Measurements from ENCODE around the gene ITPRIPL2. TPM values are rescaled to one million over a fixed set of nuclear protein-coding genes. Genes with fewer than 3 reads are reported as not detected.
A peak's percentile ranks its signal among the peaks of the same experiment; 100 is the strongest.

The ITPRIPL2 gene
- polyA plus RNA-seq (ENCODE audit: insufficient read length in 12 of 12): 10 to 100 TPM in 11 of 12 donors, not detected in 1; 17.7 to 32.3 (median 23.7) TPM
- long read RNA-seq, donor 1, full-length matches to known transcripts: 44 of 44 reads
- long read RNA-seq, donor 1, partial matches to known transcripts: 0 of 44 reads
- long read RNA-seq, donor 1, other reads (novel, unspliced or antisense): 0 of 44 reads
- long read RNA-seq, donor 2, full-length matches to known transcripts: 49 of 49 reads
- long read RNA-seq, donor 2, partial matches to known transcripts: 0 of 49 reads
- long read RNA-seq, donor 2, other reads (novel, unspliced or antisense): 0 of 49 reads
- long read RNA-seq, donor 3, full-length matches to known transcripts: 33 of 33 reads
- long read RNA-seq, donor 3, partial matches to known transcripts: 0 of 33 reads
- long read RNA-seq, donor 3, other reads (novel, unspliced or antisense): 0 of 33 reads
- long read RNA-seq, donor 4, full-length matches to known transcripts: 26 of 26 reads
- long read RNA-seq, donor 4, partial matches to known transcripts: 0 of 26 reads
- long read RNA-seq, donor 4, other reads (novel, unspliced or antisense): 0 of 26 reads
- long read RNA-seq, donor 5, full-length matches to known transcripts: 51 of 51 reads
- long read RNA-seq, donor 5, partial matches to known transcripts: 0 of 51 reads
- long read RNA-seq, donor 5, other reads (novel, unspliced or antisense): 0 of 51 reads
- long read RNA-seq, donor 6, full-length matches to known transcripts: 31 of 31 reads
- long read RNA-seq, donor 6, partial matches to known transcripts: 0 of 31 reads
- long read RNA-seq, donor 6, other reads (novel, unspliced or antisense): 0 of 31 reads
- long read RNA-seq, donor 7, full-length matches to known transcripts: 38 of 38 reads
- long read RNA-seq, donor 7, partial matches to known transcripts: 0 of 38 reads
- long read RNA-seq, donor 7, other reads (novel, unspliced or antisense): 0 of 38 reads
- long read RNA-seq, donor 8, full-length matches to known transcripts: 71 of 71 reads
- long read RNA-seq, donor 8, partial matches to known transcripts: 0 of 71 reads
- long read RNA-seq, donor 8, other reads (novel, unspliced or antisense): 0 of 71 reads
- long read RNA-seq, donor 9, full-length matches to known transcripts: 54 of 54 reads
- long read RNA-seq, donor 9, partial matches to known transcripts: 0 of 54 reads
- long read RNA-seq, donor 9, other reads (novel, unspliced or antisense): 0 of 54 reads
- long read RNA-seq, donor 10, full-length matches to known transcripts: 52 of 52 reads
- long read RNA-seq, donor 10, partial matches to known transcripts: 0 of 52 reads
- long read RNA-seq, donor 10, other reads (novel, unspliced or antisense): 0 of 52 reads
- long read RNA-seq, donor 11, full-length matches to known transcripts: 64 of 64 reads
- long read RNA-seq, donor 11, partial matches to known transcripts: 0 of 64 reads
- long read RNA-seq, donor 11, other reads (novel, unspliced or antisense): 0 of 64 reads

DNA sequence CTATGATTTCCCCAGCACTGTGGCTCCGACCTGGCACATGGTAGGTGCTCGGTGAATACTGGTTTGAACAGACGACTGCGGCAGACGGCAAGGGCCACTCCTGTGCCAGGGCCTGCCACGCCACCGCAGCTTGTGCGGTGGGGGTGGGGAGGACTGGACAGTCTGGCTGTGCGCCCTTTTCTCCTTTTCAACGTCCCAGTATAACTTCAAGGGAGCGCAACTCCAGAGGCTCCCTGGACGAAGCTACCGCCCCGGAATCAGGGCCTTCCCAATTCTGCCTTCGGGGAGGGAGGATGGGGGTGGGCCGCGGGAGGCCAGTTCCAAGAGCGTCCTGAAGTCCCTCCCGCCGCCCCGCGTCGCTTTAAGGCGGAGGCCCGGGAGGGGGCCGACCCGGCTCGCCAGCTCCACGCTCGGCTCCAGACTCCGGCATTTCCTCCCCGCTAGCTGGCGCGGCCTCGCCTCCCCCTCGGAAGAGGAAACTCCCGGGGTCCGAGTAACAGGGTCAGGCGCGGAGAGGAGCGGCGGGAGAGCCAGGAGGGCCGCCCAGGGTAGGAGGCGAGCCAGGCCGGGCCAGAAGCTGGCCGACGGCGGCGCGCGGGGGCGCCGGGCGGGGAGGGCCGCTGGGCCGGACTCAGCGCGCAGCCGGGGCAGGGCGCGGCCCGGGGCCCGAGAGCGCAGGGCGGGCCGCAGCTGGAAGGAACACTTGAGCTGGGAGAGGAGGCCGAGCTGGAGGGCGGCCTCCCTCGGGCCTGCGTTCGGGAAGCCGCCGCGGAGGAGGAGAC, at the start of gene ITPRIPL2:
Gene ITPRIPL2 (plus strand): TSS at position 388 of the 782 bp plus-strand sequence. CDS start 498 bp downstream, outside the sequence.
- peak; percentile 89 for DNase-seq

DNA sequence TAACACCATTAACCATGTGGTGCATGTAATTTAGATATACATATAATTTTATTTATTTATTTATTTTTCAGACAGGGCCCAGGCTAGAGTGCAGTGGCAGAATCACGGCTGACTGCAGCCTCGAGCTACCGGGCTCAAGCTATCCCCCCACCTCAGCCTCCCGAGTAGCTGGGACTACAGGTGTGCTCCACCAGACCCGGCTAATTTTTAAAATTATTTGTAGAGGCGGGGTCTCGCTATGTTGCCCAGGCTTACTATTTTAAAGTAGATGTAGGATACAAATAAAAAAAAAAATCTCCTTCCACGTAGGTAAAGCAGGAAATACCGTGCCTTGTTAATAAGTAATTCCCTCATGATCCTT, 46.8 kb upstream of the ITPRIPL2 start:
- no peak for DNase-seq

- peak; percentile 100 for DNase-seq
Measured at GRCh38 chr16:19067349-19068236, 46.2 kb upstream of the ITPRIPL2 start, which contains the start of gene COQ7. Gene COQ7, plus strand, starts transcription at chr16:19067614. Its CDS starts 51 bp downstream, at chr16:19067665.

- no peak for DNase-seq
Measured at GRCh38 chr16:19068237-19068815, 45.4 kb upstream of the ITPRIPL2 start.

DNA sequence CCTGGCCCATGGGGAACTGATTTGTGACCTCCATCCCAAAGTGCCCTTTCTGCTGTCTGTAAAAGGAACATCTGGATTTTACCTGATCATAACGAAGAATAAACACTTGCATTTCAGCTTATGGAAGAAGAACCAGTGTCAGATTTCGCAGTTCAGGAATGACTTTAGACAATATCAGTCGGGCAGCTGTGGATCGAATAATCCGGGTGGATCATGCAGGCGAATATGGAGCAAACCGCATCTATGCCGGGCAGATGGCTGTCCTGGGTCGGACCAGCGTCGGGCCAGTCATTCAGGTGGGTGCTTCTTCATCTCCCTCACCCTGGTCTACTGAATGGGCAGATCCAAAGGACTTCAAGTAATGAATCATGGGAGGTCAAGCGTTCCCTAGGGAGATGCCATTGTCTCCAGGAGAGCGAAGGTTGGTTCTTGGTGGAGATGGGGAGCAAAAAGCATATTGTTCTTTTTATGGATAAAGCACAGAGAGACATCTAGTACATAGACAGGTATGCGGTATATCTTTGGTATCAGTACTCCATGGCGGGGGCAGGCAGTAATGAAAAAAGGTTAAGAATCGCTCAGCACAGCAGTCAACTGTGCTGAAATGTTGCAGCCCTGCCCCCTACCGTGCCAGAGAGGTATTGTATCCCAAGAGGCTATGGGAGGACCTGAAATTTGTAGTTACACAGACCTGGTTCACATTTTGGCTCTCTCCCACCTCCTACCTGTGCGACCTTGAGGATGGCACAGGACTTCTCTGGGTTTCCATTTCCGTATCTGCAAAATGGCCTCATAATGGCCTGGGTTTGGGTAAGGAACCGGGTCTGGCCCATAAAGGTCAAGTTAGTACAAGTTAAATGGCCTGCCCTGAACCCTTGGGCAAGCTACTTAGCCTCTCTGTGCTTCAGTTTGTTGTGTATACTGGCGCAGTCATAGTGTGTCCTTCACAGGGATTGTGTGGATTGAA, 41.7 kb upstream of the ITPRIPL2 start:
- DNase-seq: no peak

DNA sequence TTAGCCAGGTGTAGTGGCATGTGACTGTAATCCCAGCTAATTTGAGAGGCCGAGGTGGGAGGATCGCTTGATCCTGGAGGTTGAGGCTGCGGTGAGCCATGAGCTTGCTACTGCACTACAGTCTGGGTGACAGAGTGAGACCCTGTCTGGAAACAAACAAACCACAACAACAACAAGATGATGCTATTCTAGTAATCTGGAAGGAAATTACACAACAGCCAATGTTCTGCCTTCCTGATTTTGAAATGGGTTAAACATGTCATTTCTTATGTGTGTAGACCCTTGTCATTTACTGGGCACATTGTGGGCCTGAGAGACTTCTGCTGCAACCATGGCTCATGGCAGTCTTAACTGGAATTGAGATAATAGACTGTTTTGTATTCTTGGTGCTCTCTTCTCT, 40.4 kb upstream of the ITPRIPL2 start:
- no peak for DNase-seq

- DNase-seq: no peak
Measured at GRCh38 chr16:19073863-19074262, 39.9 kb upstream of the ITPRIPL2 start.

- DNase-seq: no peak
Measured at GRCh38 chr16:19075511-19075910, 38.3 kb upstream of the ITPRIPL2 start.

DNA sequence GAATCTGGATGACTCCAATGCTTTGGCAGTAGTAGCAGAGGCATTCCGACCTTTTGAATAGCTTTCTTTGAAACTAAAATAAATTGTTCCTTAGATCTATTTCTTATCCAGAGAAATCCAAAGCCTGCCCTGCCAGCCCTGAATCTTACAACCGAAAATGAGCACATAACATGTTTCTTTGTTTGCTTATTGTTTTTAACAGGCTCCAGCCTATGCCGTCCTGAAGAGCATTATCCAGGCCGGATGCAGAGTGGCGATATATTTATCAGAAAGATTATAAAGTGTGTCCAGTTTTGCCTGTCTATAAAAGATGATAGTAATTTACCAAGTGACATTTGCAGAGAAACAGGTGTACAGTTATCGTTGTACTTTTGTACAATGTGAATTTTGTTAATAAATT, 35.9 kb upstream of the ITPRIPL2 start:
- no peak for DNase-seq

DNA sequence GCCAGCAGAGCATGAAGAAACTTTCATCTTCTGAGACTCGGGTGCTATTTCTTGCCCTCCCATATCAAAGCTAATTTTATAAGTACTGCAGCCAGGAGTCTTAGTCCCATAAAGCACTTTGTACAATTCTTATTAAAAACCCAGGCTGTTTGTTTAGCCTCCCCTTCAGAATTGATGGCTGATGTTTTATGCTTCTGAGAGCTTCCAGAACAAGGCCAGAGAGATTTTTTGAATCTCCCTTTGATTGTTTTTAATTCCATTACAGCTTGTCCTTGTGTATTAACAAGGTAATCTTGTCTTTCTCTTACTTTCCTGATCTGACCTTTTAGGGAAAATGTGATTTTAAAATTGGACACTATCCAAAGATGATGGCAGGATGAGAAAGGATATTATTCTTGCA, 30.1 kb upstream of the ITPRIPL2 start:
- DNase-seq: no peak

GRCh38 chr16:19084139-19084538, 29.6 kb upstream of the ITPRIPL2 start:
- DNase-seq: no peak

- no peak for DNase-seq
Measured at GRCh38 chr16:19084879-19085278, 28.9 kb upstream of the ITPRIPL2 start.

DNA sequence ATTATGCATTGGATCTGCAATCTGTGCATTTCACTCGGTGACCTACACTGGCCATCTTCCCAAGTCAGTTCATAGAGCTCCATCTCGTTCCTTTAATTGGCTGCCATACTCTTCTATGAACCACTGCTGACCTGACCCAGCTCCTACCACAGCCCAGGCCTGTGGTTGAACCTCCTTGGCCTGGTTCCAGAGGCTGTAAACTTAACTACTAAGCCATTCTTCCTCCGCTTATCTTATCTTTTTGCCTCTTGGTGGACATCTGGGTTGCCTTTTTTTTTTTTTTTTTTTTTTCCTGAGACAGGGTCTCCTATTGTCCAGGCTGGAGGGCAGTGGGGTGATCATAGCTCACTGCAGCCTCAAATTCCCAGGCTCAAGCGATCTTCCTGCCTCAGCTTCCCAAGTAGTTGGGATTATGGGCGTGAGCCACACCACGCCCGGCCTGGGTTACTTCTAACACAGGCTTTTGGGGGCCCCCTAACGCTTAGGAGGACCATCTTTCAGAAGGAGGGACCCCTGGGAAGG, 28.0 kb upstream of the ITPRIPL2 start:
- DNase-seq: no peak

DNA sequence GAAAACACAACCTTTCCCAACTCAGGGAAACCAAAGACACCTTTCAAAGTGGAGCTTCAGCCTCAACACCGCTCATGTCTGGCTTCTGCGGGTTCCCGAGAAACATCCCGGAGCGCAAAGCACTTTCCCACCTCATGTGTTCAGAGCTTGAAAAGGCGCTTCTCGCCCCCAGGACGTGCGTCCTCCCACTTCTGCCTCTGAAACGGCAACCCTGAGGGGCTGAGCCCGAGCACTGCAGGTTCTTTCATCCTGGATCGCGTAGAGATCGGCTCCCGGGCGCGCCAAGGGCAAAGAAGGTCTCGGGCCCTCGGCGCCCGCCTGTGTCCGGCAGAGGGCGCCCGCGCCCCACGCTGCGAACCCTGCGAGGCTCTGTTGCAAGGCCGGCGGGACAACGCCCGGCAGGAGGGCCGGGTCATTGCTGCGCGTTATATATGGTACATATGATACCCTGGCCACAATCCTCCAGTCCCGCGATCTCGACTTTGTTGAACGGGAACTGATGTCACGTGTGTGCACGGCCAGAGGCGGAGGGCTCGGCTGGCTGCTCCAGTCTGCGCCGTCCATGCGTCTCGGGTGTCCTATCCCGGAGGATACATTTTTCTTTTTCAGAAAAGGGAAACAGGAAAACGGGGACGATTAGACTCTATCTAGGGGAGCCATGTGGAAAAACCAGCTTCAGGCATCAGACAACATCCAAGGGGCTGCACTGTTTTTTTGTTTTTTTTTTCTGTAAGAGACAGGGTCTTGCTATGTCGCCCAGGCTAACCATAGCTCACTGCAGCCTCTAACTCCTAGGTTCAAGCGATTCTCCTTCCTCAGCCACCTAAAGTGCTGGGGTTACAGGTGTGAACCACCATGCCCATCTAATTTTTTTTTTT, 27.2 kb upstream of the ITPRIPL2 start:
- DNase-seq: peak; percentile 93

DNA sequence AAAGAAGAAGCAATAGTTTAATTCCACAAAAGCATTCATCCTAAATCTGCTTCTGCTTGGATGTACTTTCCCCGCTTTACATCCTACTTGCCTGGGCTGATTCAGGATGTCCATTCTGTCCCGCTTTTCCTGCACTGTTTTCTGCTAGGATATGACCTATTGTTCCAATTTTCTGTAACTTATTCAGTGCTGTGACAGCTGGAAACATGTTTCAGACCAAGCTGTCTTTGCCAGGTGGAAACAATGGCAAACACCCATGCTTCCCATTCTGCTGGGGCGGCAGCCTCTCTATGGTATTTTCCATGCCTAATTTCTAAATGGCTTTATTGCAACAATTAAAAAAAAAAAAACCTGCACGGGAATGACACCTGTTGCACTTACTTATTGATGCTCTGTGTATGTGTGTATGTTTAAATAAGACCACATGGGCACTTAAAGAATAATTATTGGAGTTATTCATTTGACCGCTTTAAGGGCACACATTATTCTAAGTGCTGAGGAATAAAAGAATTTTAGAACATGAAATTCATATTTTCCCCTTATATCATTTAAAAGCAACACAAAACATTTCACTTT, 25.3 kb upstream of the ITPRIPL2 start:
- DNase-seq: no peak

DNA sequence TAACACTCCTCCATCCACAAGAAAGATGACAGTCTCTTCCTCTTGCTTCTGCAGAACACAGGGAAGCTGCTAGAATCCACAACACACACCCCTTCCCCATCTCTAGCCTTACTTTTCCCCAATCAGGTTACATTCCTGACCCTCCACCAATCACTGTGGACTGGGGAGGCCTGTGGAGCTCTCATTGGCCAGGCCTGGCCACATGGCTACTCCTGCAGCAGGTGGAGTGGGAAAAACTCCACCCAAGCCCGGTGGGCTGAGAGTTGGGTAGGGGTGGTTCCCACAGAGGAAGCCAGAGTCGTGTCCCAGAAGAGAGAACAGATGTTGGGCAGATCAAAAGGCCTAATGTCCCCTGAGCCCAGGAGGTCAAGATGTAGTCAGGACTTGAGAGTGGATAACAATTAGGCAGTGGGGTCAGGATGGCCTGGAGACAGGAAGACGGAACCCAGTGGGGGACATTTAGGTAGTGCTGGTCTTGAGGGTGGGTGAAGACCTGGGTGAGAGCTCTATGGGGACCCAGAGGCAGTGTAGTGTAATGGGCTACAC, 24.3 kb upstream of the ITPRIPL2 start:
- no peak for DNase-seq
